ENCODE data around the gene PPP1R27. TPM values are rescaled to one million over a fixed set of nuclear protein-coding genes. Genes with fewer than 3 reads are reported as not detected.

PPP1R27 gene
- total RNA-seq, 3 donors from 2014 or later: not detected

DNA sequence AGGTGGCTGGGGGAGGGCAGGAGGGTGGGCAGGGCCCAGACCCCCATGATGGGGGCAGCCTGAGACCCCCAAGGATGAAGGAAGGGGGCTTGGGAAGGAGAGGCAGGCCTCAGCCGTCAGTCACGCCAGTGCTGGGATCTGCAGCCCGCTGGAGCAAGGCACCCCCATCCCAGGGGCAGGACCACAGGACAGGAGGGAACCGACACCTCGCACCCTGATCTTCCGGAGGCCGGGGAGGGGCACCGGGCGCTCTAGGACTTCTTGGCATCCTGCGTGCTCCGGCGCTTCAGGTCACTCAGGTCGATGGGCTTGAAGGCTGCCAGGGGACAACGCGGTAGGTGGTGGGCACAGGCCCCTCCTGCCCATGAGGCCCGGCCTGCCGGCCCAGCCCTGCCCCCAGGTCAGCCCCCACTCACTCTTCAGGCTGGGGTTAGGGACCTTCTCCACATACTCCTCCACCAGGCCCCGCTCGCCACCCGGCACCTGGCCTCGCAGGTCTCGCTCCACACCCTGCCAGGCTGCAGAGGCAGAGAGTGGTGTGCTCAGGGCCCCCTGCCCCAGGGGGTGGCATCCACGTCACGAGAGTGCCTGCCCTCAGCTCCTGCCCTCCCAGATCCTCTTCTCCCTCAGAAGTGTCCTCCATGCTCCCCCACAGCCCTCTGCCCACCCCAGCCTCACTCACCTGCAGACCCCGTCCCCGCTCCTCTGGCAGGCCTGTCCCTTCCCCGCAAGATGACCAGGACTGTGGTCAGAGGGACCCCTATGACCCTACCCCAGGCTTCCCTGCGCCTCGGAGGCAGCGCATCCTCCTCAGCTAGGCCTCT is 11.6 kb downstream of the PPP1R27 start:
- Mint-ChIP-seq H3K27me3 (ENCODE audit: low read depth) (no peaks in the 10 kb centered on the region), H3K4me3 (no peak overlapping the region), H3K9me3 (no peaks in the 10 kb centered on the region), H3K36me3 (ENCODE audit: insufficient read depth) (peaks cover 4% of the 10 kb centered on the region), H3K4me1 (ENCODE audit: low read depth) (peaks cover 1% of the 10 kb centered on the region)
- no peak for ATAC-seq
- DNase-seq: no peak

DNA sequence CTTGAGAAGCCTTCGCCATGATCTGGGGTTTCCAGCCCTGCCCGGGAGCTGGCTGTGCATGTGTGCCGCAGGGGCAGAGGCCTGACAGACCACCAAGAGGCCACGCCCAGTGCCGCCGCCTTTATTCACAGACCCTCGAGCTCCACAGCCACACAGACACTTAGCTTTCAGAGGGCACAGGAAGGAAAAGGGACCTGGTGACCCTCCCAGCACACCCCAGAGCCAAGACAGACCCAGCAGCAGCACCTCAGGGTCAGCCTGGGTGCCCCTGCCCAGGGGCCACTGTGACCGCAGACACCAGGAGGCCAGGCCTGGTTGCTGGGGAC is 12.6 kb downstream of the PPP1R27 start:
- Mint-ChIP-seq H3K9me3 (no peaks in the 10 kb centered on the region), H3K4me1 (ENCODE audit: low read depth) (peaks cover 1% of the 10 kb centered on the region), H3K27me3 (ENCODE audit: low read depth) (no peaks in the 10 kb centered on the region), H3K4me3 (no peak overlapping the region), H3K36me3 (ENCODE audit: insufficient read depth) (peaks cover 4% of the 10 kb centered on the region)
- DNase-seq (no peak), ATAC-seq (no peak)

DNA sequence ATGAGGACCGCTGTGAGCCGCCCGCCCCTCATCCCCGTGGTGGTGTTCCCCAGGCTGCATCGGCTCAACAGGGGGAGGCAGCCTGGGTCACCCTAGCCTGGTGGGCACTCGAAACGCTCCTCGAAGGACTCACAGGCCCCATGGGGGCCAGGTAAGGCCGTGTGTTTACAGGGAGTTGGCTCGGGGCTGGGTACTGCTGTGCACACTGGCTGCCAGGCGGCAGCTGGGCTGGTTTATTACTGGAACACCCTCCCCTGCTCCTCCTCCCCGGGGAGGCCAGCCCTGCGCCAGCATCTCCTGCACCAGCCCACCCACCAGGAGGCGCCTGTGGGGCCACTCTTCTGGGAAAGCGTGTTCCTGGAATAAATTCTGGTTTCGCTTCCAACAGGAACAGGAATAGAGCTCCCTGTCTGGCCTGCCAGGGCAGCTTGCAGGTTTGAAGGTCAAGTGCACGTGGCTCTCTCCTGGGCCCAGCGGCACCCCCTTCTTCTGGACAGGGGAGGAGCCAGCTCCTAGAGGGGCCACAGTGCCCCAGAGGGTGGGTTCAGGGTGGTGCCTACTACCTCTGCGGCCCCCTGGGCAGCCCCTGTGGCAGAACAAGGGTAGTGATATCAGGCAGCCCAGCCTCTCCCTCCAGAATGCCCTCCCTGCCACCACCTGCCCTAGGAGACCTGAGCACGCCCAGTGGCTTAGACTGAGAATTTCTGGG is 13.1 kb downstream of the PPP1R27 start:
- DNase-seq (no peak), ATAC-seq (peak in 1 of 2 donors; percentile 52)
- H3K4me1 Mint-ChIP-seq (ENCODE audit: low read depth): peaks cover 1% of the 10 kb centered on the region
- H3K36me3 Mint-ChIP-seq (ENCODE audit: insufficient read depth): peaks cover 4% of the 10 kb centered on the region
- H3K9me3 Mint-ChIP-seq: no peaks in the 10 kb centered on the region
- H3K4me3 Mint-ChIP-seq: no peak overlapping the region
- H3K27me3 Mint-ChIP-seq (ENCODE audit: low read depth): no peaks in the 10 kb centered on the region

DNA sequence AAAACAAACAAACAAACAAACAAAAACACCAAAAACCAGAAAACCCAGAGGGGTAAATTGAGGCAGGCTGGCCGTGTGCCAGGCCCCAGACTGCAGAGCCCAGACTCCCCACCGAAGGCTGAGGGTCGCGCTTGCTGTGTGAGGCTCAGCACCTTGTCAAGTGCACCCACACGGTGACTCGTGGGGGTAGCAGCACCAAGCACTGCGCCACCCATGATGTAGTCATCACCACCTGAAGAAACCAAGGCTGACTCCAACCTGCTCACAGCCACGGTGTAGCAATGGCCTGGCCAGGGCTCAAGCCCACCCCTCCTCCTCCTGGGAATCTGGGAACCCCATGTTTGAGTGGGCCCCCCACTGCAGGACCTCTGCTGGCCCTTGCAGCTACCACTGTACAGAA is 13.7 kb downstream of the PPP1R27 start:
- Mint-ChIP-seq H3K4me3 (no peak overlapping the region), H3K27me3 (ENCODE audit: low read depth) (no peaks in the 10 kb centered on the region), H3K4me1 (ENCODE audit: low read depth) (peaks cover 1% of the 10 kb centered on the region), H3K36me3 (ENCODE audit: insufficient read depth) (peaks cover 4% of the 10 kb centered on the region), H3K9me3 (no peaks in the 10 kb centered on the region)
- DNase-seq (no peak), ATAC-seq (peak; percentile 32 to 74)

DNA sequence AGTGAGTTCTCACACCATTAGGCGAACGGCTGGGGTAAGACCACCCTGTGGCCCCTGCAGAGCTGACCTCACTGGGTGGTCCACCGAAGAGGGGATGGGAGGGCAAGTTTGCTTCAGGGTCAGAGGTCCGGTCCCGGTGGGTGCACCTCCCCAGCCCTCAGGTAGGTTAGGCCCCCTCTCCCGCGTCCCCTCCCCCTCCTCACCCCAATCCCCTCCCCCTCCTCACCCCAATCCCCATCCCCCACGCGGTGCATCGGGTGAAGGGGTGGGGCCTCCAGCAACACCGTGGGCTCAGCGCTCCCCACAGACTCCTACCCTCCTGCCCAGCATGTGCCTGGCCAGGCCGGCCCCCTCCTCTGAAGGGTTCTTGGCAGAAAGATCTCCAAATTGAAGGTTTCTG is 15.1 kb downstream of the PPP1R27 start:
- no peak for DNase-seq
- Mint-ChIP-seq H3K36me3 (ENCODE audit: insufficient read depth) (peaks cover 4% of the 10 kb centered on the region), H3K4me3 (no peak overlapping the region), H3K9me3 (no peaks in the 10 kb centered on the region), H3K4me1 (ENCODE audit: low read depth) (no peaks in the 10 kb centered on the region), H3K27me3 (ENCODE audit: low read depth) (no peaks in the 10 kb centered on the region)
- no peak for ATAC-seq

DNA sequence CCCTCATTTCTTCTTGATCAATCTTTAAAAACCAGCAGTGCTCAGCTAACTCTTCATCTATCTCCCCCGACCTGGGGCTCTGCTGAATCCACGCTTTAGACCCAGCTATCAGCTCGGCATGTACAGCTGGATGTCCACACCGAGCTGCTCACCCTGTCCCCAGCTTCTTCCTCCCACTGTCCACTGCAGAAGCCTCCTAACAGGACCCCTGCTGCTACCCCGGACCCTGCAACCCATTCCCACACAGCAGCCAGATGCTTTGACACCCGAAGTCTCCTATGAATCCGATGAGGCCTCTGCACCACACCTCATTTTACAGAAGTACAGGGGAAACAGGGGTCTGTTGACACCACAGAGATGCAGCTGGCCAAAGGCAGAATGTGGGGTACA is 17.1 kb downstream of the PPP1R27 start:
- Mint-ChIP-seq H3K27me3 (ENCODE audit: low read depth) (no peaks in the 10 kb centered on the region), H3K4me3 (no peak overlapping the region), H3K9me3 (no peaks in the 10 kb centered on the region), H3K36me3 (ENCODE audit: insufficient read depth) (peaks cover 2% of the 10 kb centered on the region), H3K4me1 (ENCODE audit: low read depth) (no peaks in the 10 kb centered on the region)
- no peak for ATAC-seq
- DNase-seq: no peak

DNA sequence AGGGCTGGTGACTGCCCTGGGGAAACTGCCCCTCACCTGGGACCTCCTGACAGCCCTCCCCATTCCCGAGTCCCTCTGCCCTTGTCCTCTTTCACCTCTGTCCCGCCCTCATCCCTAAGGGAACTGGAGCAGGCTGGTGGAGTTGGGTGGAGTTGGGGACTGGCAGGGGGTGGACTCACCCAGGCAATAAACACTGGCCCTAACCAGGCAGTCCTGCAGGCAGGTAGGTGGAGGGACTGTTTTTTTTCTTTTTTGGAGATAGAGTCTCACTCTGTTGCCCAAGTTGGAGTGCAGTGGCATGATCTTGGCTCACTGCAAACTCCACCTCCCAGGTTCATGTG is 19.2 kb downstream of the PPP1R27 start:
- no peaks in the 10 kb centered on the region for H3K36me3 Mint-ChIP-seq (ENCODE audit: insufficient read depth)
- no peaks in the 10 kb centered on the region for H3K4me1 Mint-ChIP-seq (ENCODE audit: low read depth)
- ATAC-seq (no peak), DNase-seq (no peak)
- H3K27me3 Mint-ChIP-seq (ENCODE audit: low read depth): no peaks in the 10 kb centered on the region
- H3K4me3 Mint-ChIP-seq: no peak overlapping the region
- no peaks in the 10 kb centered on the region for H3K9me3 Mint-ChIP-seq

DNA sequence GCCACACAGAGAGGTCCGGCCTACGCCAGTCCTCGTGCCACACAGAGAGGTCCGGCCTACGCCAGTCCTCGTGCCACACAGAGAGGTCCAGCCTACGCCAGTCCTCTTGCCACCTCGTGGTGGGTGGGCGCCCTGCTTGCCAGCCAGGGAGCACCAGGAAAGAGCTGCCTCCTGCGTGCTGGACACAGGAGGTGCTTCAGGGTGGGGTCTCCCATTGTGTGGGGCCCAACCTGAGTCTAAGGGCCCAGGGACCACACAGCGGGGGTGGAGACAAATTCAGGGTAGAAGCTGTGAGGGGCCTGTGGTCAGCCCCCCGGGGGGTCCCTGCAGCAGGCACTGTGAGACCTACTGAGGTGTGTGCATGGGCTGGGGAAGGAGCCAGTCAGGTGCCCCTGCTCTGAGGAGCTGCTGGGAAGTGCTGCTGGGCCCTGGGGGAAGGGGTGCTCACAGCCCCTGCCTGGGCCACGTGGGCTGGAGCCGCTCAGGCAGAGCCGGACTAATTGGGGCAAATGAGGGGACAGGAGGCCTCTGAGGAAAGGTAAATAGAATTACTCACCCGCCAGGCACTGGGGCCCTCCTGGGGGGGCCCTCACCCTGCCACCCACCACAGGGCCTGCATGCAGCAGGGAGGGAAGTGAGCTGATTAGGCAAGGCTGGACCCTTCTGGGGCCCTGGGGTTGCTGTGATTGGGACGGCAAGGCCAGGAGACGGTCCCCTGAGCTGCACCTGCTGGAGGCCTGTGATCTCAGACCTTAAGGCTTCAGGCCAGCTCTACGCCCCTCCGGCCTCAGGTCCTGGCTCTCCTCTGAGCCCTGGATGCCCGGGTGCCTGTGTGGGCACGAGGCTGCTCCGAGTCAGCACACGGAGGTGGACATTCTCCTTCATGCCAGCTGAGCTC is 19.9 kb downstream of the PPP1R27 start:
- peaks cover 5% of the 10 kb centered on the region for H3K27me3 Mint-ChIP-seq (ENCODE audit: low read depth)
- H3K4me3 Mint-ChIP-seq: no peak overlapping the region
- no peaks in the 10 kb centered on the region for H3K4me1 Mint-ChIP-seq (ENCODE audit: low read depth)
- ATAC-seq (no peak), DNase-seq (no peak)
- H3K36me3 Mint-ChIP-seq (ENCODE audit: insufficient read depth): no peaks in the 10 kb centered on the region
- H3K9me3 Mint-ChIP-seq: no peaks in the 10 kb centered on the region

DNA sequence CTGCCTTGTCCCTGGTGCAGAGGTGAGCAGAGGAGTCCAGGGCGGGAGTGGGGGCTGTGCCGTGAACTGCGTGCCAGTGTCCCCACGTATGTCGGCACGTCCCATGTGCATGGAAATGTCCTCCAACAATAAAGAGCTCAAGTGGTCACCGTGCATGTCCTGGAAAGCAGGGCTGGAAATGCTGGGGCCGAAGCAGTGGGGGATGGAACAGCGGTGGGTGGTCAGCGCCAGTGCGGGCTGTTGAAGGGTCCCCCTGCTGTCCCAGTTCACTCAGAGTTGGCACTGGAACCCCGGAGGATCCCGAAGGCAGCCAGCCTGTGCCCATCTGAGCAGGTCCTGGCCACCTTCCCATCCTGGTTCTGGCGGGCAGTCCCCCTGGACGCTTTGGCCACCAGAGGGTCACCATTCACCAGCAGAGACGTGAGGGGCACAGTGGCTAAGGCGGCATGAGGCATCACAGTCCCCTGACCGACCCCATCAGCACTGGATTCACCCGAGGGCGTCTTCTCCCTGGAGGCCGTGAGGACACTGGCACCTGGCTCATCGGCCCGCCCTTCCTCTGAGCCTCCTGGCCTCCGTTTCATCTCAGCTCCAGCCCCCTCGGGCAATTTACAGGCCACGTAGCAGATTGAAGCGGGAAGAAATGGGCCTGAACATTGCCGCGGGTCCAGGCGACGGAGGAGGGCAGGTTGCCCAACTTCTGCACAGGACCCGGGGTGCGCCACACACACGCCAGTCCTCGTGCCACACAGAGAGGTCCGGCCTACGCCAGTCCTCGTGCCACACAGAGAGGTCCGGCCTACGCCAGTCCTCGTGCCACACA is 20.8 kb downstream of the PPP1R27 start:
- H3K27me3 Mint-ChIP-seq (ENCODE audit: low read depth): peaks cover 13% of the 10 kb centered on the region
- no peak for ATAC-seq
- no peak for DNase-seq
- H3K9me3 Mint-ChIP-seq: no peaks in the 10 kb centered on the region
- no peaks in the 10 kb centered on the region for H3K4me1 Mint-ChIP-seq (ENCODE audit: low read depth)
- no peaks in the 10 kb centered on the region for H3K36me3 Mint-ChIP-seq (ENCODE audit: insufficient read depth)
- no peak overlapping the region for H3K4me3 Mint-ChIP-seq

DNA sequence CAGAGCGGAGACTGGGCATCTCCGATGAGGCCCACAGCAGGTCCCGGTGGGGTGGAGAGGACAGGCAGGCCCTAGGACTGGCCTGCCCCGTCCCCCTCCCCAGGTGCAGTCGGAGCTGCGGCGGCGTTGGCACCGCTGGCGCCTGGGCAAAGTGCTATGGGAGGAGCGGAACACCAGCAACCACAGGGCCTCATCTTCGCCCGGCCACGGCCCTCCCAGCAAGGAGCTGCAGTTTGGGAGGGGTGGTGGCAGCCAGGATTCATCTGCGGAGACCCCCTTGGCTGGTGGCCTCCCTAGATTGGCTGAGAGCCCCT is 21.5 kb downstream of the PPP1R27 start:
- no peaks in the 10 kb centered on the region for H3K36me3 Mint-ChIP-seq (ENCODE audit: insufficient read depth)
- no peaks in the 10 kb centered on the region for H3K9me3 Mint-ChIP-seq
- no peak overlapping the region for H3K4me3 Mint-ChIP-seq
- H3K4me1 Mint-ChIP-seq (ENCODE audit: low read depth): no peaks in the 10 kb centered on the region
- ATAC-seq (no peak), DNase-seq (no peak)
- H3K27me3 Mint-ChIP-seq (ENCODE audit: low read depth): peaks cover 15% of the 10 kb centered on the region

DNA sequence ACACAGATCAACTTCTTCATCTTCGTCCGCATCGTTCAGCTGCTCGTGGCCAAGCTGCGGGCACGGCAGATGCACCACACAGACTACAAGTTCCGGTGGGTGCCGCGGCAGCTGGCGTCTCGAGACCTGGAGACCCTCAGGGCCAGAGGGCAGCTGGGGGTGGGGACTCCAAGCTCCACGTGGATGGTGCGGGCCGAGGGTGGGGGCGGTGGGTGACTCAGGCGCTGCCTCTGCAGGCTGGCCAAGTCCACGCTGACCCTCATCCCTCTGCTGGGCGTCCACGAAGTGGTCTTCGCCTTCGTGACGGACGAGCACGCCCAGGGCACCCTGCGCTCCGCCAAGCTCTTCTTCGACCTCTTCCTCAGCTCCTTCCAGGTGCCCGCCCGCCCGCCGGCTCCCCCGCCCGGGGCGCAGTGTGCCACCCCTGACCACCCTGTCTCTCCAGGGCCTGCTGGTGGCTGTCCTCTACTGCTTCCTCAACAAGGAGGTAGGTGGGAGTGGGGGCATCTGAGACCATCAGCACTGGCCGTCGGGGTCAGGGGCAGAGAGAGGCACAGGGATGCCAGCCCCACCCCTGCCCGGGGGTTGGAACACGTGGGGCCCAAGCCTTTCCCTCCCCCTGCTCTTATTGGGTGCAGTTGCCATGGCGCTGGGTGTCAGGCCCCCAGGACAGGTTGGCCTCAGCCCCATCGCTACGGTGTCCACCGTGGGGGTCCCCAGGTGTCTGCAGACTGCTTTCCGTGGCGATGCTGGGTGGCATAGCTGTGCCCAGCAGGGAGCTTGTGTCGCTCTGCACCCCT is 22.1 kb downstream of the PPP1R27 start:
- no peak for ATAC-seq
- Mint-ChIP-seq H3K9me3 (no peaks in the 10 kb centered on the region), H3K4me3 (no peak overlapping the region), H3K36me3 (ENCODE audit: insufficient read depth) (no peaks in the 10 kb centered on the region), H3K4me1 (ENCODE audit: low read depth) (no peaks in the 10 kb centered on the region), H3K27me3 (ENCODE audit: low read depth) (peaks cover 15% of the 10 kb centered on the region)
- DNase-seq: no peak

DNA sequence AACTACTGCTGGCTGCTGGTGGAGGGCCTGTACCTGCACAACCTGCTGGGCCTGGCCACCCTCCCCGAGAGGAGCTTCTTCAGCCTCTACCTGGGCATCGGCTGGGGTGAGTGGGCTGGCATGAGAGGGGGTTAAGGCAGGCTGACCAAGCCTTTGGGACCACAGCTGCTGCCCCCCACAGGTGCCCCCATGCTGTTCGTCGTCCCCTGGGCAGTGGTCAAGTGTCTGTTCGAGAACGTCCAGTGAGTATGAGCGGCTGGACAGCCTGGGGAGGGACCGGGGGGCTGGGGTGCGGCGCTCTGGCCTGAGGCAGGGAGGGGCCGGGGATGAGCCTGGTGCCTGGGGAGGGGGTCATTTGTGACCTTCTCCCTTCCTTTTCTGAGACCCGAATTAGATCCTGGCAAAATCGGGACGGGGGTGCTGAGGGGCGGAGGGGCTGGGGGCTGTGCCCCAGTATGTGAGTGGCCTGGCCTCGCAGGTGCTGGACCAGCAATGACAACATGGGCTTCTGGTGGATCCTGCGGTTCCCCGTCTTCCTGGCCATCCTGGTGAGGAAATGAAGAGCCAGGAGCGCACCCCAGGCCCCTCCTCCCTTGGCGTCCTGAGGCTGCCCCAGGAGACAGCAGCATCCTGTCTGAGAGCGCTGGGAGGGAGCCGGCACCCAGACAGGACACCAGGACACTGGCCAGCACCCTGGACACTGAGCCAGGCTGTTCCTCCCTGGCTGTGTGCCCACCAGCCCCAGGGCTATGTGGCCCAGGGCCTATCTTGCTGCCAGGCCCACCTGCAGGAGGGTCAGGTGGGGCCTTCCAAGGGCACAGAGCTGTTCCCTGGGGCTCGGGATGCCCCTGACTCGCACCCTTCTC is 22.9 kb downstream of the PPP1R27 start:
- H3K27me3 Mint-ChIP-seq (ENCODE audit: low read depth): peaks cover 18% of the 10 kb centered on the region
- DNase-seq: no peak
- no peak for ATAC-seq
- H3K9me3 Mint-ChIP-seq: no peaks in the 10 kb centered on the region
- no peaks in the 10 kb centered on the region for H3K4me1 Mint-ChIP-seq (ENCODE audit: low read depth)
- no peaks in the 10 kb centered on the region for H3K36me3 Mint-ChIP-seq (ENCODE audit: insufficient read depth)
- H3K4me3 Mint-ChIP-seq: no peak overlapping the region

All from activated T-cell treated with anti-CD3 and anti-CD28 coated beads, Interleukin-2, amount 50 U/mL, for 4 hours (primary cell).